H9 (cell line): ENCODE data around the gene PDE6D. TPM values are rescaled to one million over a fixed set of nuclear protein-coding genes. Genes with fewer than 3 reads are reported as not detected.

ENCODE experiments used
- DNase-seq: peaks from one replicate; pipeline ENCODE4 v3.0.0-alpha.2; 2017
- H2AFZ ChIP-seq: one replicate; pipeline ENCODE4 v1.6.1; 2013; ENCODE audit warnings: mild to moderate bottlenecking, low read length, control low read depth, moderate library complexity
- H2AK5ac ChIP-seq: 2 replicates; pipeline ENCODE4 v1.6.1; 2013; ENCODE audit warnings: low read length, control low read depth, mixed read lengths; ENCODE audit not compliant: insufficient read length
- H2BK120ac ChIP-seq: one replicate; pipeline ENCODE4 v1.6.1; 2013; ENCODE audit warnings: low read depth, mild to moderate bottlenecking, low read length, control low read depth, inconsistent platforms; ENCODE audit not compliant: poor library complexity, severe bottlenecking
- H2BK12ac ChIP-seq: 2 replicates; pipeline ENCODE4 v1.6.1; 2013; ENCODE audit warnings: low read length, control low read depth, mixed read lengths, low read depth; ENCODE audit not compliant: insufficient read length
- H2BK15ac ChIP-seq: 2 replicates; pipeline ENCODE4 v1.6.1; 2013; ENCODE audit warnings: low read depth, low read length, control low read depth
- H2BK20ac ChIP-seq: one replicate; pipeline ENCODE4 v1.6.1; 2013; ENCODE audit warnings: low read depth, mild to moderate bottlenecking, low read length, control low read depth, inconsistent platforms; ENCODE audit not compliant: poor library complexity, severe bottlenecking
- H2BK5ac ChIP-seq: 2 replicates; pipeline ENCODE4 v1.6.1; 2013; ENCODE audit warnings: low read length, control low read depth, mixed read lengths; ENCODE audit not compliant: insufficient read length
- H3K14ac ChIP-seq: 2 replicates; pipeline ENCODE4 v1.6.1; 2013; ENCODE audit warnings: low read length, control low read depth; ENCODE audit not compliant: insufficient read depth
- H3K18ac ChIP-seq: 2 replicates; pipeline ENCODE4 v1.6.1; 2013; ENCODE audit warnings: low read depth, mild to moderate bottlenecking, mixed read lengths, low read length, control low read depth; ENCODE audit not compliant: insufficient read length
- H3K23ac ChIP-seq: 2 replicates; pipeline ENCODE4 v1.6.1; 2013; ENCODE audit warnings: low read length, control low read depth, mixed read lengths, low read depth; ENCODE audit not compliant: insufficient read length
- H3K23me2 ChIP-seq: 2 replicates; pipeline ENCODE4 v1.6.1; 2013; ENCODE audit warnings: low read depth, mild to moderate bottlenecking, mixed read lengths, low read length, control low read depth; ENCODE audit not compliant: insufficient read length, poor library complexity, severe bottlenecking
- H3K27ac ChIP-seq: 2 replicates; pipeline ENCODE4 v1.5.1; 2013; ENCODE audit warnings: low read length, control low read depth, mixed read lengths, low read depth; ENCODE audit not compliant: insufficient read length
- H3K27me3 ChIP-seq: 2 replicates; pipeline ENCODE4 v1.6.1; 2013; ENCODE audit warnings: low read length, control low read depth, inconsistent platforms; ENCODE audit not compliant: insufficient read depth
- H3K4ac ChIP-seq: 2 replicates; pipeline ENCODE4 v1.6.1; 2013; ENCODE audit warnings: low read depth, mild to moderate bottlenecking, control low read depth, inconsistent platforms, low read length, moderate library complexity
- H3K4me1 ChIP-seq: 2 replicates; pipeline ENCODE4 v1.6.1; 2013; ENCODE audit warnings: low read length, control low read depth, inconsistent platforms; ENCODE audit not compliant: insufficient read depth
- H3K4me2 ChIP-seq: 2 replicates; pipeline ENCODE4 v1.6.1; 2013; ENCODE audit warnings: low read length, control low read depth, mixed read lengths; ENCODE audit not compliant: insufficient read length, insufficient read depth
- H3K56ac ChIP-seq: 2 replicates; pipeline ENCODE4 v1.6.1; 2013; ENCODE audit warnings: low read depth, mild to moderate bottlenecking, mixed read lengths, low read length, control low read depth; ENCODE audit not compliant: insufficient read length
- H3K79me1 ChIP-seq: 2 replicates; pipeline ENCODE4 v1.6.1; 2013; ENCODE audit warnings: low read depth, mild to moderate bottlenecking, moderate library complexity, low read length, control low read depth, inconsistent platforms; ENCODE audit not compliant: insufficient read depth, poor library complexity, severe bottlenecking
- H3K79me2 ChIP-seq: 2 replicates; pipeline ENCODE4 v1.6.1; 2013; ENCODE audit warnings: low read length, control low read depth, inconsistent platforms; ENCODE audit not compliant: insufficient read depth
- H3K9ac ChIP-seq: 2 replicates; pipeline ENCODE4 v1.6.1; 2013; ENCODE audit warnings: low read length, control low read depth, mixed read lengths; ENCODE audit not compliant: insufficient read length; ENCODE audit errors: extremely low read depth
- H3K9me3 ChIP-seq: one replicate; pipeline ENCODE4 v1.6.1; 2013; ENCODE audit warnings: low read depth, low read length, inconsistent platforms; ENCODE audit not compliant: control insufficient read depth
- H3T11ph ChIP-seq: one replicate; pipeline ENCODE4 v1.6.1; 2013; ENCODE audit warnings: mild to moderate bottlenecking, low read length, control low read depth, inconsistent platforms
- H4K20me1 ChIP-seq: one replicate; pipeline ENCODE4 v1.6.1; 2013; ENCODE audit not compliant: control insufficient read depth, insufficient read length, insufficient read depth
- H4K5ac ChIP-seq: 2 replicates; pipeline ENCODE4 v1.6.1; 2013; ENCODE audit warnings: low read depth, mild to moderate bottlenecking, mixed read lengths, low read length, control low read depth; ENCODE audit not compliant: insufficient read length
- H4K8ac ChIP-seq: replicated peaks from 2 replicates; pipeline ENCODE4 v1.6.1; 2013; ENCODE audit warnings: low read length, control low read depth, mixed read lengths, low read depth; ENCODE audit not compliant: insufficient read length
- H4K91ac ChIP-seq: 2 replicates; pipeline ENCODE4 v1.6.1; 2013; ENCODE audit warnings: low read depth, mild to moderate bottlenecking, moderate library complexity, mixed read lengths, low read length, control low read depth; ENCODE audit not compliant: insufficient read length
- H3K27ac Mint-ChIP-seq, 3 experiments: 2 replicates in 2 of 3; 3 replicates in 1 of 3; pipeline ENCODE4 v1.8.0; 2020 to 2021; ENCODE audit warnings: mixed read lengths in 3 of 3, mild to moderate bottlenecking in 1 of 3, moderate library complexity in 1 of 3
- H3K27me3 Mint-ChIP-seq: 2 replicates; pipeline ENCODE4 v1.8.0; 2021; ENCODE audit warnings: low read depth, mild to moderate bottlenecking, moderate library complexity, mixed read lengths
- H3K36me3 Mint-ChIP-seq, 3 experiments: 2 replicates in 2 of 3; 3 replicates in 1 of 3; pipeline ENCODE4 v1.8.0; 2020 to 2021; ENCODE audit warnings: low read depth in 3 of 3, mixed read lengths in 3 of 3; ENCODE audit not compliant: insufficient read depth in 1 of 3
- H3K4me1 Mint-ChIP-seq, 2 experiments: 2 replicates each; pipeline ENCODE4 v1.8.0; 2020; ENCODE audit warnings: mixed read lengths in 2 of 2
- H3K4me3 Mint-ChIP-seq, 2 experiments: 2 replicates in 1 of 2; 3 replicates in 1 of 2; pipeline ENCODE4 v1.8.0; 2020 to 2021; ENCODE audit warnings: mild to moderate bottlenecking in 2 of 2, mixed read lengths in 2 of 2, moderate library complexity in 1 of 2
- H3K9me3 Mint-ChIP-seq, 2 experiments: 2 replicates in 1 of 2; 3 replicates in 1 of 2; pipeline ENCODE4 v1.8.0; 2020; ENCODE audit warnings: mild to moderate bottlenecking in 2 of 2, mixed read lengths in 2 of 2, moderate library complexity in 1 of 2
- CTCF ChIP-seq: fragments of 200-600 bp; sonication (generic); conservative IDR thresholded peaks from 3 replicates; pipeline ENCODE4 v1.8.0; 2021; ENCODE audit warnings: antibody characterized with exemption, mild to moderate bottlenecking
- WGBS: extraction: QIAGEN DNeasy Blood & Tissue Kit; methylation state at CpG from one replicate; pipeline ENCODE4 v1.1.7; 2013; ENCODE audit warnings: missing lambda C conversion rate, low lambda C conversion rate, mixed read lengths; ENCODE audit not compliant: insufficient read length; ENCODE audit errors: extremely low coverage; 5-methylcytosine and 5-hydroxymethylcytosine counted together
- total RNA-seq: library from RNA; stranded (reverse); gene quantifications from 2 replicates; pipeline ENCODE4 v1.2.1, GENCODE V29; 2021

The PDE6D gene
- total RNA-seq, 1 experiment from 2014 or later: 33.7 TPM

DNA sequence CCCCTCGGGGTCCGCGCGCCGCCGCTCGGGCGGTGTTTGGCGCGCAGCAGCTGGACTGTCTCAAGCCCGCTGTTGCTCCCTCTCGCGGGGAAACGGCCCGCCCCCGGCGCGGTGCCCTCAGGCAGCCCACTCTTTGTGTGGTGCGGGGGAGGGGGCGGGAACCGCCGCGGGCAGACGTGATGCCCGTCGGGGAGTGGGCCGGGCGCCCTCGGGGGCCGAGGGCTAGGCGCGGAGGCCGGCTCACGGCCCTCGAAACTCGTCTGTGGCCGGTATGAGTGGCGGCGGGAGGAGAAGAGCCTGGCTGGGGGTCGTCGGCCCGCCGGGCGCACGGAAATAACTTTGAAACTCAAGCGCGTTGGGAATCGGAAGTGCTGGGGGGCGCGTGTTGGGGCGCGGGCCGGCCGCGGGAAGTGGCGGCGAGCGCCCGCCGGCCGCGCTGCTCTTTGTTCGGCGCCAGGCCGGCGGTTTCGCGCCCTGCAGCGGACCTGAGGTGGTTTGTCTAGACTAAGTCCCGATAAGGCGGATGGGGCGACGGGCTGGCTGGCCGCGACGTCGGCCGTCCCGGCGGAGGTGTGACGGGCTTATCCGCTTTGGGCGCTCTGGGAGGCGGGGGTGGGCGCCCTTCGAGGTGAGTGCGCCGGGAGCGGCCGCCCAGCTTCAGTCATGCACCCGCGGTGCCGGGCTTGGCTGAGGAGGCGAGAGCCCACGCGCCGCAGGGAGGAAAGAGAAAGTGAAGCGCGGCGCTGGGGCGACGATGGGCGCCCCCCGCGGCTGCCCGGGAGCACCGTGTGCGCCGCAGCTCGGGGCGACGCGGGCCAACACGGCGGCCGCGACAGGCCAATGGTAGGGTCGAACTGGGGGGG, 72.1 kb downstream of the PDE6D start:
- Histone ChIP-seq H3K56ac (no peak overlapping the region), H3K9me3 (no peaks in the 10 kb centered on the region), H3K23me2 (peaks cover 17% of the 10 kb centered on the region), H4K5ac (no peak overlapping the region), H3K9ac (peak overlapping the region; percentile 97), H3K4ac (peak overlapping the region; percentile 67), H2AFZ (no peak overlapping the region), H2BK15ac (no peak overlapping the region), H4K20me1 (no peaks in the 10 kb centered on the region), H3K79me1 (no peaks in the 10 kb centered on the region), H3K27ac (no peak overlapping the region), H2AK5ac (no peak overlapping the region), H2BK12ac (no peak overlapping the region), H3T11ph (no peak overlapping the region), H3K14ac (peak overlapping the region; percentile 91), H3K4me2 (peak overlapping the region; percentile 44), H3K23ac (no peak overlapping the region), H3K4me1 (no peaks in the 10 kb centered on the region), H4K8ac (no peak overlapping the region), H4K91ac (no peak overlapping the region), H3K79me2 (peaks cover 40% of the 10 kb centered on the region; the same call in 1 of the 2 replicates), H3K27me3 (no peaks in the 10 kb centered on the region), H2BK120ac (no peak overlapping the region), H2BK5ac (no peak overlapping the region), H3K18ac (peak overlapping the region; percentile 83), H2BK20ac (no peak overlapping the region)
- TF ChIP-seq CTCF: no peak
- Mint-ChIP-seq H3K27ac (peak overlapping the region; percentile 87 to 100 (median 100); a peak in 5 of 7 replicates), H3K27me3 (peaks cover 14% of the 10 kb centered on the region), H3K4me3 (peak overlapping the region; percentile 98 to 99), H3K4me1 (peaks cover 28 to 35% of the 10 kb centered on the region in 2 experiments), H3K9me3 (peaks cover 5 to 6% of the 10 kb centered on the region in 2 experiments; a peak in 4 of 5 replicates), H3K36me3 (peaks cover 40 to 47% (median 45%) of the 10 kb centered on the region in 3 experiments)
- DNase-seq: no peak
- no CpG with 5 or more reads among the region's 118 CpGs for WGBS
